Karpas-422 (cell line): Measurements from ENCODE around the gene TNFSF11. TPM values are rescaled to one million over a fixed set of nuclear protein-coding genes. Genes with fewer than 3 reads are reported as not detected.

Experiments
- DNase-seq: peaks from one replicate; pipeline ENCODE4 v3.0.0-alpha.2; 2015
- H2AFZ ChIP-seq: fragments of 200-600 bp; sonication (generic); 2 replicates; pipeline ENCODE4 v1.6.1; 2014; ENCODE audit warnings: antibody characterized with exemption, low read length, mixed read lengths
- H3K27ac ChIP-seq: fragments of 200-600 bp; sonication (generic); 2 replicates; pipeline ENCODE4 v1.5.1; 2014; ENCODE audit warnings: mild to moderate bottlenecking, low read length, moderate library complexity
- H3K27me3 ChIP-seq: fragments of 200-600 bp; sonication (generic); 2 replicates; pipeline ENCODE4 v1.6.1; 2014; ENCODE audit warnings: low read length, mixed read lengths
- H3K36me3 ChIP-seq: fragments of 200-600 bp; sonication (generic); 2 replicates; pipeline ENCODE4 v1.6.1; 2014; ENCODE audit warnings: low read length, mixed read lengths; ENCODE audit not compliant: insufficient read depth
- H3K4me1 ChIP-seq: fragments of 200-600 bp; sonication (generic); 2 replicates; pipeline ENCODE4 v1.6.1; 2014; ENCODE audit warnings: mild to moderate bottlenecking, low read length, mixed read lengths
- H3K4me2 ChIP-seq: fragments of 200-600 bp; sonication (generic); 2 replicates; pipeline ENCODE4 v1.6.1; 2014; ENCODE audit warnings: low read length, low read depth, mild to moderate bottlenecking; ENCODE audit not compliant: poor library complexity, severe bottlenecking
- H3K4me3 ChIP-seq: fragments of 200-600 bp; sonication (generic); 2 replicates; pipeline ENCODE4 v1.5.1; 2014; ENCODE audit warnings: mild to moderate bottlenecking, antibody characterized with exemption, low read length, mixed read lengths
- H3K79me2 ChIP-seq: fragments of 200-600 bp; sonication (generic); 2 replicates; pipeline ENCODE4 v1.6.1; 2014; ENCODE audit warnings: mild to moderate bottlenecking, low read length, mixed read lengths
- H3K9ac ChIP-seq: fragments of 200-600 bp; sonication (generic); 2 replicates; pipeline ENCODE4 v1.6.0; 2014; ENCODE audit warnings: low read length
- H3K9me2 ChIP-seq: fragments of 200-600 bp; sonication (generic), shearing (Covaris generic); replicated peaks from 2 replicates; pipeline ENCODE4 v1.6.0; 2014; ENCODE audit warnings: mild to moderate bottlenecking, low read length, moderate library complexity; ENCODE audit not compliant: insufficient read depth
- H3K9me3 ChIP-seq: fragments of 300-700, 200-600 bp; sonication (generic); 2 replicates; pipeline ENCODE4 v1.6.1; 2014; ENCODE audit warnings: low read length, mixed read lengths
- H4K20me1 ChIP-seq: fragments of 200-600 bp; sonication (generic); 2 replicates; pipeline ENCODE4 v1.6.1; 2014; ENCODE audit warnings: mild to moderate bottlenecking, antibody characterized with exemption, low read length, low read depth; ENCODE audit not compliant: insufficient read depth
- total RNA-seq: library from RNA; depleted of rRNA; stranded (reverse); fragments of >200 nt; shearing (Covaris generic); gene quantifications from 2 replicates; pipeline ENCODE4 v1.2.3, GENCODE V29; 2014; ENCODE audit warnings: low replicate concordance

TNFSF11 gene
- total RNA-seq, 1 experiment from 2014 or later: not detected

- Histone ChIP-seq H3K4me1 (peaks cover 4% of the 10 kb centered on the region), H3K9me3 (no peaks in the 10 kb centered on the region), H3K27me3 (no peaks in the 10 kb centered on the region), H3K27ac (no peak overlapping the region), H3K9me2 (no peaks in the 10 kb centered on the region), H3K36me3 (no peaks in the 10 kb centered on the region), H3K4me2 (no peak overlapping the region), H3K79me2 (no peaks in the 10 kb centered on the region), H2AFZ (no peak overlapping the region), H4K20me1 (no peaks in the 10 kb centered on the region), H3K4me3 (no peak overlapping the region), H3K9ac (no peak overlapping the region)
- DNase-seq: no peak
Observed at GRCh38 chr13:42592915-42593900, 19.3 kb downstream of the TNFSF11 start.

DNA sequence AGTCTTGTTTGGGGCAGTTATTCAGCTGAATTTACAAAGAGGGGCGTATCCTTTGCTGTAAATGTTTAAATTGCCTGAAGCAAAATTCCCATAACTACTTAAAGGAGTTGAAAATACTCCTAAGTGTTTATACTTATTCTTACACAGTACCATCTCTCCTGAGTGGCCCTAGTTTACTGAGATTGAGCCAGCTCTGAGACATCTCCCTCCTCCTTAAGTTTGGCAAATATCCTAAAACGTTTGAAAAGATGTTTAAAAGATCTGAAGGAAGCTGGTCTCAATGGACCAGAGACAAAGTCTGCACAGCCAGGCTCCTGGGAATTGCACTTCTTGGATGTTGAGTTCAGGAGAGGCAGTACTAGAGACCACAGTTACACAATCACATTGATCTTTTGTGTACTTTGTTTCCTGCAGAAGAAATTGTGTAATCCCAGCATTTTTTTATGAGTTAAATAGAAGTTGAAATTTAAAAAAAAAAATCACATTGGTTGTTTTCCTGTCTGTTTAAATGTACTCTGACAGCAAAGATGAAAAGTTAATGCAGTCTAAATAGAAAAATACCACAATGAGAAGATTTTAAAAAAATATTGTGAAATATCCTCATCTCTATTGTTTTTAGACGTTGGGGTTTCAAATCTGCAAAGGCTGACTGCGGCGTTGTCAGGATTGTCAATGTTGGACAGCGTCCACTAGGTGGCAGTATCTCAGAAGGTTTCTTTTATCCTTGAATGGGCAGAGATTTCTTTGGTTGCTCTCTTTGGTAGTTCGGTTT, 20.7 kb downstream of the TNFSF11 start:
- Histone ChIP-seq H2AFZ (no peak overlapping the region), H3K79me2 (no peaks in the 10 kb centered on the region), H3K4me1 (peaks cover 4% of the 10 kb centered on the region), H3K9me2 (no peaks in the 10 kb centered on the region), H3K27me3 (no peaks in the 10 kb centered on the region), H3K36me3 (no peaks in the 10 kb centered on the region), H3K4me2 (no peak overlapping the region), H3K9ac (no peak overlapping the region), H3K4me3 (no peak overlapping the region), H3K9me3 (no peaks in the 10 kb centered on the region), H4K20me1 (no peaks in the 10 kb centered on the region), H3K27ac (no peak overlapping the region)
- DNase-seq: peak; percentile 88

DNA sequence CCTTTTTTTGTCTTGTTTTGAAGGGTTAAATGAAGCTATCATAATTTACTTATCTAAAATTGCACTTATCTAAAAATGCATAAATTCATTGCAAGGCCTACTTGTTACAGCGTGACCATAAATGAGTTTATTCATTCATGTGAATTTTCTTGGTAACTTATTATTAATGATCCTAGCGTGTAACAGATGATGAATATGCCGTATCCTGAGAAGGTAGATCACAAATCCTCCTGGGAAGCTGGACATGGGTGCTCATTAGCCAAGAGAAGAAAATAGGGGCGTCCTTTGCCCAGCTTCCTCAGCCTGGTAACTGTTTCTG, 21.3 kb downstream of the TNFSF11 start:
- no peaks in the 10 kb centered on the region for H3K9me3 ChIP-seq
- no peaks in the 10 kb centered on the region for H3K36me3 ChIP-seq
- H3K27ac ChIP-seq: no peak overlapping the region
- H3K4me1 ChIP-seq: peaks cover 4% of the 10 kb centered on the region
- no peaks in the 10 kb centered on the region for H3K9me2 ChIP-seq
- no peaks in the 10 kb centered on the region for H3K79me2 ChIP-seq
- H3K27me3 ChIP-seq: no peaks in the 10 kb centered on the region
- no peak overlapping the region for H3K4me2 ChIP-seq
- no peak overlapping the region for H3K9ac ChIP-seq
- no peak overlapping the region for H3K4me3 ChIP-seq
- H4K20me1 ChIP-seq: no peaks in the 10 kb centered on the region
- no peak overlapping the region for H2AFZ ChIP-seq
- no peak for DNase-seq

- Histone ChIP-seq H3K9me2 (no peaks in the 10 kb centered on the region), H3K36me3 (no peaks in the 10 kb centered on the region), H3K9ac (no peak overlapping the region), H4K20me1 (no peaks in the 10 kb centered on the region), H3K27ac (no peak overlapping the region), H3K79me2 (no peaks in the 10 kb centered on the region), H3K4me3 (no peak overlapping the region), H2AFZ (no peak overlapping the region), H3K9me3 (no peaks in the 10 kb centered on the region), H3K4me2 (no peak overlapping the region), H3K4me1 (peaks cover 9% of the 10 kb centered on the region), H3K27me3 (no peaks in the 10 kb centered on the region)
- peak; percentile 55 for DNase-seq
Observed at GRCh38 chr13:42597505-42597904, 23.6 kb downstream of the TNFSF11 start.

GRCh38 chr13:42600943-42601342, 27.0 kb downstream of the TNFSF11 start:
- H3K36me3 ChIP-seq: no peaks in the 10 kb centered on the region
- H3K4me1 ChIP-seq: peaks cover 26% of the 10 kb centered on the region
- DNase-seq: no peak
- H3K9me2 ChIP-seq: no peaks in the 10 kb centered on the region
- H3K27me3 ChIP-seq: no peaks in the 10 kb centered on the region
- no peaks in the 10 kb centered on the region for H4K20me1 ChIP-seq
- H3K9ac ChIP-seq: no peak overlapping the region
- H2AFZ ChIP-seq: no peak overlapping the region
- no peaks in the 10 kb centered on the region for H3K79me2 ChIP-seq
- no peak overlapping the region for H3K27ac ChIP-seq
- no peaks in the 10 kb centered on the region for H3K9me3 ChIP-seq
- H3K4me3 ChIP-seq: no peak overlapping the region
- no peak overlapping the region for H3K4me2 ChIP-seq

GRCh38 chr13:42602906-42603305, 29.0 kb downstream of the TNFSF11 start:
- H3K27ac ChIP-seq: peak overlapping the region; percentile 5; the same call in 1 of the 2 replicates
- no peaks in the 10 kb centered on the region for H3K36me3 ChIP-seq
- peak overlapping the region; percentile 57 for H3K4me2 ChIP-seq
- H4K20me1 ChIP-seq: no peaks in the 10 kb centered on the region
- no peaks in the 10 kb centered on the region for H3K9me2 ChIP-seq
- H3K79me2 ChIP-seq: no peaks in the 10 kb centered on the region
- DNase-seq: peak; percentile 72
- peak overlapping the region; percentile 13 for H3K4me3 ChIP-seq
- peaks cover 27% of the 10 kb centered on the region for H3K4me1 ChIP-seq
- H3K27me3 ChIP-seq: no peaks in the 10 kb centered on the region
- no peaks in the 10 kb centered on the region for H3K9me3 ChIP-seq
- H2AFZ ChIP-seq: peak overlapping the region; percentile 39; the same call in 1 of the 2 replicates
- peak overlapping the region; percentile 10; the same call in 1 of the 2 replicates for H3K9ac ChIP-seq

- Histone ChIP-seq H3K9me2 (no peaks in the 10 kb centered on the region), H4K20me1 (no peaks in the 10 kb centered on the region), H3K79me2 (no peaks in the 10 kb centered on the region), H3K9ac (peak overlapping the region; percentile 10; the same call in 1 of the 2 replicates), H3K4me1 (peaks cover 29% of the 10 kb centered on the region), H2AFZ (peak overlapping the region; percentile 39; the same call in 1 of the 2 replicates), H3K4me2 (peak overlapping the region; percentile 57), H3K9me3 (no peaks in the 10 kb centered on the region), H3K27me3 (no peaks in the 10 kb centered on the region), H3K27ac (peak overlapping the region; percentile 5; the same call in 1 of the 2 replicates), H3K4me3 (peak overlapping the region; percentile 13; the same call in 1 of the 2 replicates), H3K36me3 (no peaks in the 10 kb centered on the region)
- DNase-seq: peak; percentile 53
Observed at GRCh38 chr13:42603571-42603970, 29.6 kb downstream of the TNFSF11 start.

GRCh38 chr13:42607546-42607945, 33.6 kb downstream of the TNFSF11 start:
- no peaks in the 10 kb centered on the region for H3K9me3 ChIP-seq
- peaks cover 32% of the 10 kb centered on the region for H3K4me1 ChIP-seq
- no peak overlapping the region for H3K9ac ChIP-seq
- no peak overlapping the region for H3K4me3 ChIP-seq
- no peaks in the 10 kb centered on the region for H4K20me1 ChIP-seq
- H3K27ac ChIP-seq: no peak overlapping the region
- no peak overlapping the region for H3K4me2 ChIP-seq
- H3K36me3 ChIP-seq: no peaks in the 10 kb centered on the region
- no peak overlapping the region for H2AFZ ChIP-seq
- H3K9me2 ChIP-seq: no peaks in the 10 kb centered on the region
- DNase-seq: no peak
- no peaks in the 10 kb centered on the region for H3K79me2 ChIP-seq
- no peaks in the 10 kb centered on the region for H3K27me3 ChIP-seq
